Measurements from ENCODE around the gene IFNGR2. TPM values are rescaled to one million over a fixed set of nuclear protein-coding genes. Genes with fewer than 3 reads are reported as not detected.

IFNGR2 gene
- polyA plus RNA-seq, 1 of the 3 experiments (the other 2 are of a cell fraction), result 92.4 TPM

DNA sequence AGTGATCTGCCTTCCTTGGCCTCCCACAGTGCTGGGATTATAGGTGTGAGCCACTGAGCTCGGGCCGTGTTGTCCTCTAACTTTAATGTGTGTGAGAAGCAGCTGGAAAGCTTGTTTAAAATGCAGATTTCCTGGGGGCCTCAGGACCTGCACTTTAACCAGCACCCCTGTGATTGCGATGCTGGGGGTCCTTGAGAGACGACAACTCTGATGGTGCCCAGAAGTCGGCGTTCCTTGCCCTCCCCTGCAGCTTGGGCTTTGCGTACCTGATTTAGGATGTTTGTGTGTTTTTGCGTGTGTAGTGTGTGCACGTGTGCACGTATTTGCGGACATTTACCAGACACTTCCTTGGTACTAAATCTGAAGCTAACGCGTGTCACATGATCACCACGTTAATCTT, 10.9 kb downstream of the IFNGR2 start:
- TF ChIP-seq GABPA (IDR thresholded peaks at IDR 0.05; ENCODE audit: low read depth) (no peak), ELF1 (IDR thresholded peaks at IDR 0.05) (no peak), RFX5 (IDR thresholded peaks at IDR 0.05; ENCODE audit: low read length) (no peak), IRF3 (IDR thresholded peaks at IDR 0.05; ENCODE audit: low read depth, low read length) (no peak), SIN3A (IDR thresholded peaks at IDR 0.05; ENCODE audit: borderline replicate concordance, low read depth, low read length) (no peak), CHD2 (IDR thresholded peaks at IDR 0.05; ENCODE audit: low read length, partially characterized antibody) (no peak), FOSL2 (IDR thresholded peaks at IDR 0.05; ENCODE audit: borderline replicate concordance, low read depth) (no peak), TCF12 (IDR thresholded peaks at IDR 0.05) (no peak)
- TF ChIP-seq, protein P1, sequence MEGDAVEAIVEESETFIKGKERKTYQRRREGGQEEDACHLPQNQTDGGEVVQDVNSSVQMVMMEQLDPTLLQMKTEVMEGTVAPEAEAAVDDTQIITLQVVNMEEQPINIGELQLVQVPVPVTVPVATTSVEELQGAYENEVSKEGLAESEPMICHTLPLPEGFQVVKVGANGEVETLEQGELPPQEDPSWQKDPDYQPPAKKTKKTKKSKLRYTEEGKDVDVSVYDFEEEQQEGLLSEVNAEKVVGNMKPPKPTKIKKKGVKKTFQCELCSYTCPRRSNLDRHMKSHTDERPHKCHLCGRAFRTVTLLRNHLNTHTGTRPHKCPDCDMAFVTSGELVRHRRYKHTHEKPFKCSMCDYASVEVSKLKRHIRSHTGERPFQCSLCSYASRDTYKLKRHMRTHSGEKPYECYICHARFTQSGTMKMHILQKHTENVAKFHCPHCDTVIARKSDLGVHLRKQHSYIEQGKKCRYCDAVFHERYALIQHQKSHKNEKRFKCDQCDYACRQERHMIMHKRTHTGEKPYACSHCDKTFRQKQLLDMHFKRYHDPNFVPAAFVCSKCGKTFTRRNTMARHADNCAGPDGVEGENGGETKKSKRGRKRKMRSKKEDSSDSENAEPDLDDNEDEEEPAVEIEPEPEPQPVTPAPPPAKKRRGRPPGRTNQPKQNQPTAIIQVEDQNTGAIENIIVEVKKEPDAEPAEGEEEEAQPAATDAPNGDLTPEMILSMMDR (IDR thresholded peaks at IDR 0.05), result no peak
- no peak overlapping the region for H2AFZ ChIP-seq (ENCODE audit: low read depth)
- DNase-seq, result no peak
- WGBS (ENCODE audit: low lambda C conversion rate), result 91% methylated on average over 14 of the region's 14 CpGs
- H3K9ac ChIP-seq, result no peak overlapping the region
- H3K27me3 ChIP-seq (ENCODE audit: insufficient read depth), result no peaks in the 10 kb centered on the region
- H3K4me1 ChIP-seq (ENCODE audit: control insufficient read depth in 1 of 2, insufficient read depth in 2 of 2, low read depth in 1 of 2, low read length in 1 of 2), result peaks cover 0 to 10% of the 10 kb centered on the region in 2 experiments; a peak in 1 of 4 replicates
- H3F3A ChIP-seq (replicated peaks; ENCODE audit: insufficient read depth), result peaks cover 21% of the 10 kb centered on the region
- H3K4me3 ChIP-seq (ENCODE audit: low read depth in 2 of 2, low read length in 1 of 2), result no peak overlapping the region
- H3K9me3 ChIP-seq, result no peaks in the 10 kb centered on the region
- H3K9me2 ChIP-seq, result no peaks in the 10 kb centered on the region
- no peak overlapping the region for H3K4me2 ChIP-seq
- no peak overlapping the region for H3K27ac ChIP-seq (ENCODE audit: low read depth in 2 of 2, low read length in 1 of 2)
- H4K20me1 ChIP-seq (ENCODE audit: insufficient read depth), result peaks cover 62% of the 10 kb centered on the region
- ChIA-PET CTCF (interaction anchor here (1.9 kb wide), 1 partner anchor 18 kb away, joined by 5 read pairs; no protein-coding TSS in a partner anchor), POLR2A (no interaction called here)
- H3K36me3 ChIP-seq (replicated peaks in 1 of 2; ENCODE audit: control insufficient read depth in 1 of 2, insufficient read depth in 2 of 2, low read length in 1 of 2), result peaks cover 28 to 39% of the 10 kb centered on the region in 2 experiments
- peaks cover 97% of the 10 kb centered on the region for H3K79me2 ChIP-seq (ENCODE audit: insufficient read depth)

GRCh38 chr21:33414926-33415325, 11.7 kb downstream of the IFNGR2 start:
- DNase-seq, result no peak
- Histone ChIP-seq H3K27ac (ENCODE audit: low read depth in 2 of 2, low read length in 1 of 2) (no peak overlapping the region), H3K4me3 (ENCODE audit: low read depth in 2 of 2, low read length in 1 of 2) (no peak overlapping the region), H3K4me2 (no peak overlapping the region), H3K9ac (no peak overlapping the region), H3K4me1 (ENCODE audit: control insufficient read depth in 1 of 2, insufficient read depth in 2 of 2, low read depth in 1 of 2, low read length in 1 of 2) (peaks cover 0 to 10% of the 10 kb centered on the region in 2 experiments; a peak in 1 of 4 replicates), H4K20me1 (ENCODE audit: insufficient read depth) (peaks cover 62% of the 10 kb centered on the region), H3K9me2 (no peaks in the 10 kb centered on the region), H3K27me3 (ENCODE audit: insufficient read depth) (no peaks in the 10 kb centered on the region), H2AFZ (ENCODE audit: low read depth) (no peak overlapping the region), H3K79me2 (ENCODE audit: insufficient read depth) (peaks cover 97% of the 10 kb centered on the region), H3K9me3 (no peaks in the 10 kb centered on the region), H3F3A (replicated peaks; ENCODE audit: insufficient read depth) (peaks cover 18% of the 10 kb centered on the region), H3K36me3 (replicated peaks in 1 of 2; ENCODE audit: control insufficient read depth in 1 of 2, insufficient read depth in 2 of 2, low read length in 1 of 2) (peaks cover 28 to 39% of the 10 kb centered on the region in 2 experiments)
- WGBS (ENCODE audit: low lambda C conversion rate), result 93% methylated on average over 11 of the region's 11 CpGs
- ChIA-PET POLR2A (no interaction called here), CTCF (interaction anchor here (1.9 kb wide), 1 partner anchor 19 kb away, joined by 5 read pairs; no protein-coding TSS in a partner anchor)
- TF ChIP-seq, protein P2, sequence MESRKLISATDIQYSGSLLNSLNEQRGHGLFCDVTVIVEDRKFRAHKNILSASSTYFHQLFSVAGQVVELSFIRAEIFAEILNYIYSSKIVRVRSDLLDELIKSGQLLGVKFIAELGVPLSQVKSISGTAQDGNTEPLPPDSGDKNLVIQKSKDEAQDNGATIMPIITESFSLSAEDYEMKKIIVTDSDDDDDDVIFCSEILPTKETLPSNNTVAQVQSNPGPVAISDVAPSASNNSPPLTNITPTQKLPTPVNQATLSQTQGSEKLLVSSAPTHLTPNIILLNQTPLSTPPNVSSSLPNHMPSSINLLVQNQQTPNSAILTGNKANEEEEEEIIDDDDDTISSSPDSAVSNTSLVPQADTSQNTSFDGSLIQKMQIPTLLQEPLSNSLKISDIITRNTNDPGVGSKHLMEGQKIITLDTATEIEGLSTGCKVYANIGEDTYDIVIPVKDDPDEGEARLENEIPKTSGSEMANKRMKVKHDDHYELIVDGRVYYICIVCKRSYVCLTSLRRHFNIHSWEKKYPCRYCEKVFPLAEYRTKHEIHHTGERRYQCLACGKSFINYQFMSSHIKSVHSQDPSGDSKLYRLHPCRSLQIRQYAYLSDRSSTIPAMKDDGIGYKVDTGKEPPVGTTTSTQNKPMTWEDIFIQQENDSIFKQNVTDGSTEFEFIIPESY (IDR thresholded peaks at IDR 0.05; ENCODE audit: borderline replicate concordance, low read depth), result no peak
- TF ChIP-seq MAX (IDR thresholded peaks at IDR 0.05; ENCODE audit: low read depth) (no peak), RFX5 (IDR thresholded peaks at IDR 0.05; ENCODE audit: low read length) (no peak), RCOR1 (IDR thresholded peaks at IDR 0.05; ENCODE audit: low read length) (no peak), TCF12 (IDR thresholded peaks at IDR 0.05) (no peak), IRF3 (IDR thresholded peaks at IDR 0.05; ENCODE audit: low read depth, low read length) (no peak), TEAD4 (IDR thresholded peaks at IDR 0.05; ENCODE audit: borderline replicate concordance, insufficient read depth) (no peak), POLR2AphosphoS5 (IDR thresholded peaks at IDR 0.05; ENCODE audit: low read depth, low read length) (no peak), NRF1 (IDR thresholded peaks at IDR 0.05; ENCODE audit: low read depth, low read length) (no peak), EZH2phosphoT487 (IDR thresholded peaks at IDR 0.05; ENCODE audit: borderline replicate concordance, low read depth) (no peak), GATA2 (CRISPR knock-in tag; IDR thresholded peaks at IDR 0.05) (no peak), CHD2 (IDR thresholded peaks at IDR 0.05; ENCODE audit: low read length, partially characterized antibody) (no peak)
- TF ChIP-seq, protein P3, sequence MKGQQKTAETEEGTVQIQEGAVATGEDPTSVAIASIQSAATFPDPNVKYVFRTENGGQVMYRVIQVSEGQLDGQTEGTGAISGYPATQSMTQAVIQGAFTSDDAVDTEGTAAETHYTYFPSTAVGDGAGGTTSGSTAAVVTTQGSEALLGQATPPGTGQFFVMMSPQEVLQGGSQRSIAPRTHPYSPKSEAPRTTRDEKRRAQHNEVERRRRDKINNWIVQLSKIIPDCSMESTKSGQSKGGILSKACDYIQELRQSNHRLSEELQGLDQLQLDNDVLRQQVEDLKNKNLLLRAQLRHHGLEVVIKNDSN (IDR thresholded peaks at IDR 0.05; ENCODE audit: borderline replicate concordance, low read depth), result no peak
- TF ChIP-seq, protein P4, sequence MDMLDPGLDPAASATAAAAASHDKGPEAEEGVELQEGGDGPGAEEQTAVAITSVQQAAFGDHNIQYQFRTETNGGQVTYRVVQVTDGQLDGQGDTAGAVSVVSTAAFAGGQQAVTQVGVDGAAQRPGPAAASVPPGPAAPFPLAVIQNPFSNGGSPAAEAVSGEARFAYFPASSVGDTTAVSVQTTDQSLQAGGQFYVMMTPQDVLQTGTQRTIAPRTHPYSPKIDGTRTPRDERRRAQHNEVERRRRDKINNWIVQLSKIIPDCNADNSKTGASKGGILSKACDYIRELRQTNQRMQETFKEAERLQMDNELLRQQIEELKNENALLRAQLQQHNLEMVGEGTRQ (IDR thresholded peaks at IDR 0.05; ENCODE audit: borderline replicate concordance, low read depth, low read length), result no peak
